K562 (cell line): Measurements from ENCODE around the gene PCK1. TPM values are rescaled to one million over a fixed set of nuclear protein-coding genes. Genes with fewer than 3 reads are reported as not detected.

Experiments used
- ATF7 ChIP-seq: fragments of 450-650 bp; IDR thresholded peaks from 2 replicates; pipeline ENCODE4 v1.7.1; 2014; ENCODE audit warnings: mild to moderate bottlenecking, moderate library complexity
- CCAR2 ChIP-seq: fragments of 200-400 bp; formaldehyde crosslinking; IDR thresholded peaks from 2 replicates; pipeline ENCODE4 v1.6.1; 2017; ENCODE audit warnings: mild to moderate bottlenecking, low read depth, low read length
- FOSL1 ChIP-seq: fragments of 200-800 bp; sonication (Bioruptor generic); conservative IDR thresholded peaks from 2 replicates; pipeline ENCODE4 v1.6.1; 2016; ENCODE audit warnings: missing genetic modification characterization, missing compliant biosample characterization
- FOXA3 ChIP-seq, 2 experiments: fragments of 450-650 bp in 1 of 2; sonication (generic) in 1 of 2; formaldehyde crosslinking; IDR thresholded peaks in 1 of 2; conservative IDR thresholded peaks in 1 of 2; 2 replicates each; pipeline versions ENCODE4 v1.4.0 to v1.8.0; 2020 to 2022; ENCODE audit warnings: mild to moderate bottlenecking in 2 of 2, missing genetic modification reagents in 1 of 2
- L3MBTL2 ChIP-seq: fragments of 450-650 bp; IDR thresholded peaks from 2 replicates; pipeline ENCODE4 v1.6.1; 2016; ENCODE audit warnings: mild to moderate bottlenecking, moderate library complexity
- PTRF ChIP-seq: fragments of 450-650 bp; IDR thresholded peaks from 2 replicates; pipeline ENCODE4 v1.6.1; 2016; ENCODE audit warnings: mild to moderate bottlenecking, missing genetic modification characterization, missing compliant biosample characterization
- RBFOX2 ChIP-seq: fragments of 200-400 bp; formaldehyde crosslinking; IDR thresholded peaks from 2 replicates; pipeline ENCODE4 v1.6.1; 2017; ENCODE audit warnings: low read depth, mild to moderate bottlenecking, low read length, moderate library complexity
- RBM15 ChIP-seq: fragments of 200-400 bp; formaldehyde crosslinking; IDR thresholded peaks from 2 replicates; pipeline ENCODE4 v1.6.1; 2018; ENCODE audit warnings: mild to moderate bottlenecking, low read length, moderate library complexity; ENCODE audit not compliant: insufficient read depth
- RCOR1 ChIP-seq, 2 experiments: IDR thresholded peaks; 2 replicates each; pipeline ENCODE4 v1.6.1; 2012; ENCODE audit warnings: low read depth in 2 of 2, low read length in 2 of 2, borderline replicate concordance in 1 of 2, improper control_type of control experiment in 1 of 2
- TARDBP ChIP-seq: fragments of 450-650 bp; IDR thresholded peaks from 2 replicates; pipeline ENCODE4 v1.6.1; 2016
- TOE1 ChIP-seq, 2 experiments: fragments of 450-650 bp in 1 of 2; sonication (generic) in 1 of 2; formaldehyde crosslinking in 1 of 2; IDR thresholded peaks; 2 replicates each; pipeline versions ENCODE4 v1.7.1 to v1.8.0; 2016 to 2022; ENCODE audit warnings: borderline replicate concordance in 2 of 2, mild to moderate bottlenecking in 2 of 2, antibody characterized with exemption in 1 of 2, inconsistent platforms in 1 of 2, low read depth in 1 of 2, missing genetic modification reagents in 1 of 2, moderate library complexity in 1 of 2
- ZNF212 ChIP-seq: fragments of 450-650 bp; formaldehyde crosslinking; IDR thresholded peaks from 2 replicates; pipeline ENCODE4 v1.4.0; 2020; ENCODE audit warnings: mild to moderate bottlenecking
- ZNF696 ChIP-seq: fragments of 250-450 bp; sonication (Bioruptor Pico); conservative IDR thresholded peaks from 2 replicates; pipeline ENCODE4 v1.4.0; 2020; ENCODE audit warnings: mild to moderate bottlenecking, moderate library complexity
- polyA plus RNA-seq, 8 experiments: library from polyadenylated mRNA; depleted of rRNA in 4 of 8; stranded (reverse) in 5 of 8; unstranded in 3 of 8; fragments of >200 nt; fragmentation: Nextera tagmentation in 2 of 8; fragmentation: Illumina TruSeq in 1 of 8; extraction: Ambion mirVana in 2 of 8; extraction: Trizol in 1 of 8; gene quantifications; 2 replicates each; pipeline versions ENCODE4 v1.2.1 to v1.2.3, GENCODE V29; 2011 to 2014; ENCODE audit warnings: inconsistent platforms in 1 of 8, missing spikeins in 1 of 8
- total RNA-seq, 7 experiments: library from RNA; depleted of rRNA in 6 of 7; stranded (reverse); fragments of >200 nt in 6 of 7; fragmentation: Illumina TruSeq in 2 of 7; extraction: Trizol in 2 of 7; gene quantifications; 2 replicates each; pipeline versions ENCODE4 v1.2.1 to v1.2.3, GENCODE V29; 2011 to 2021; ENCODE audit warnings: low replicate concordance in 1 of 7
- TF ChIP-seq, protein P1 (sequence below): sonication (generic); formaldehyde crosslinking; IDR thresholded peaks from 2 replicates; pipeline ENCODE4 v1.8.0; 2023; ENCODE audit warnings: missing genetic modification reagents, mild to moderate bottlenecking, borderline replicate concordance
- TF ChIP-seq, protein P2 (sequence below): fragments of 450-650 bp; IDR thresholded peaks from 2 replicates; pipeline ENCODE4 v1.7.0; 2016; ENCODE audit warnings: borderline replicate concordance
- TF ChIP-seq, protein P3 (sequence below): sonication (generic); formaldehyde crosslinking; IDR thresholded peaks from 2 replicates; pipeline ENCODE4 v1.8.0; 2023; ENCODE audit warnings: mild to moderate bottlenecking, missing genetic modification reagents

The PCK1 gene
- total and polyA plus RNA-seq, 9 of the 15 experiments (the other 6 are each of a cell fraction or from before 2014, with no cell fraction given) = 0.05 to 0.73 (median 0.15) TPM

DNA sequence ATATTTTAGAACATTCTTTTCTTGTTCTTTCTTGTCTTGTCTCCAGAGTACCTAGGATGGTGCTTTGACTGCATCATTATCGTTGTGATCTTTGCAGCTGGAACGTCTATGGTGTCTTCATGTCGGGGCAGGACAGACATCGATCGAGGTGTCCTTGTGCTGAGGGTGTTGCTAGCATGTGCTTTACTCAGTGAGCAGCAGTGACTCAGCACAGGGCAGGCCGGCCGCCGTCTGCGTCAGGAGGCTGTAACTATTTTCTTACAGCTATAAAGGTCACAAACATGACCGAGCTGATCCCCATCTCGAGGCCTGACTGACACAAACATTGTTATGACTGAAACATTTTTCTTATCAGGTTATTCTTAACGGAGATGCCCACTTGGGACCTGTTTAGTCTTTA is 21.0 kb upstream of the PCK1 start (continued):
- TF ChIP-seq, protein P1, sequence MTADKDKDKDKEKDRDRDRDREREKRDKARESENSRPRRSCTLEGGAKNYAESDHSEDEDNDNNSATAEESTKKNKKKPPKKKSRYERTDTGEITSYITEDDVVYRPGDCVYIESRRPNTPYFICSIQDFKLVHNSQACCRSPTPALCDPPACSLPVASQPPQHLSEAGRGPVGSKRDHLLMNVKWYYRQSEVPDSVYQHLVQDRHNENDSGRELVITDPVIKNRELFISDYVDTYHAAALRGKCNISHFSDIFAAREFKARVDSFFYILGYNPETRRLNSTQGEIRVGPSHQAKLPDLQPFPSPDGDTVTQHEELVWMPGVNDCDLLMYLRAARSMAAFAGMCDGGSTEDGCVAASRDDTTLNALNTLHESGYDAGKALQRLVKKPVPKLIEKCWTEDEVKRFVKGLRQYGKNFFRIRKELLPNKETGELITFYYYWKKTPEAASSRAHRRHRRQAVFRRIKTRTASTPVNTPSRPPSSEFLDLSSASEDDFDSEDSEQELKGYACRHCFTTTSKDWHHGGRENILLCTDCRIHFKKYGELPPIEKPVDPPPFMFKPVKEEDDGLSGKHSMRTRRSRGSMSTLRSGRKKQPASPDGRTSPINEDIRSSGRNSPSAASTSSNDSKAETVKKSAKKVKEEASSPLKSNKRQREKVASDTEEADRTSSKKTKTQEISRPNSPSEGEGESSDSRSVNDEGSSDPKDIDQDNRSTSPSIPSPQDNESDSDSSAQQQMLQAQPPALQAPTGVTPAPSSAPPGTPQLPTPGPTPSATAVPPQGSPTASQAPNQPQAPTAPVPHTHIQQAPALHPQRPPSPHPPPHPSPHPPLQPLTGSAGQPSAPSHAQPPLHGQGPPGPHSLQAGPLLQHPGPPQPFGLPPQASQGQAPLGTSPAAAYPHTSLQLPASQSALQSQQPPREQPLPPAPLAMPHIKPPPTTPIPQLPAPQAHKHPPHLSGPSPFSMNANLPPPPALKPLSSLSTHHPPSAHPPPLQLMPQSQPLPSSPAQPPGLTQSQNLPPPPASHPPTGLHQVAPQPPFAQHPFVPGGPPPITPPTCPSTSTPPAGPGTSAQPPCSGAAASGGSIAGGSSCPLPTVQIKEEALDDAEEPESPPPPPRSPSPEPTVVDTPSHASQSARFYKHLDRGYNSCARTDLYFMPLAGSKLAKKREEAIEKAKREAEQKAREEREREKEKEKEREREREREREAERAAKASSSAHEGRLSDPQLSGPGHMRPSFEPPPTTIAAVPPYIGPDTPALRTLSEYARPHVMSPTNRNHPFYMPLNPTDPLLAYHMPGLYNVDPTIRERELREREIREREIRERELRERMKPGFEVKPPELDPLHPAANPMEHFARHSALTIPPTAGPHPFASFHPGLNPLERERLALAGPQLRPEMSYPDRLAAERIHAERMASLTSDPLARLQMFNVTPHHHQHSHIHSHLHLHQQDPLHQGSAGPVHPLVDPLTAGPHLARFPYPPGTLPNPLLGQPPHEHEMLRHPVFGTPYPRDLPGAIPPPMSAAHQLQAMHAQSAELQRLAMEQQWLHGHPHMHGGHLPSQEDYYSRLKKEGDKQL = 0 out of 2 replicates have a peak, but pooled peaks have one; percentile 42
- TF ChIP-seq RBM15 (no peak), RCOR1 (IDR thresholded peaks at IDR 0.05; ENCODE audit: borderline replicate concordance in 1 of 2, low read depth in 2 of 2, low read length in 2 of 2) (no peak), TARDBP (no peak), ZNF696 (no peak), ATF7 (no peak), RBFOX2 (no peak), PTRF (tag) (no peak), L3MBTL2 (peak; percentile 99), FOSL1 (tag) (peak; percentile 31; the same call in 1 of the 2 replicates), ZNF212 (CRISPR knock-in tag) (no peak), FOXA3 (CRISPR knock-in tag; conservative IDR thresholded peaks at IDR 0.05 in 1 of 2, IDR thresholded peaks at IDR 0.05 in 1 of 2) (peak in 1 of 2 experiments; percentile 51; a peak in 1 of 4 replicates), CCAR2 (no peak), TOE1 (IDR thresholded peaks at IDR 0.05; ENCODE audit: borderline replicate concordance) (no peak), TOE1 (CRISPR knock-in tag; IDR thresholded peaks at IDR 0.05; ENCODE audit: borderline replicate concordance, low read depth) (no peak)
- TF ChIP-seq, protein P2, sequence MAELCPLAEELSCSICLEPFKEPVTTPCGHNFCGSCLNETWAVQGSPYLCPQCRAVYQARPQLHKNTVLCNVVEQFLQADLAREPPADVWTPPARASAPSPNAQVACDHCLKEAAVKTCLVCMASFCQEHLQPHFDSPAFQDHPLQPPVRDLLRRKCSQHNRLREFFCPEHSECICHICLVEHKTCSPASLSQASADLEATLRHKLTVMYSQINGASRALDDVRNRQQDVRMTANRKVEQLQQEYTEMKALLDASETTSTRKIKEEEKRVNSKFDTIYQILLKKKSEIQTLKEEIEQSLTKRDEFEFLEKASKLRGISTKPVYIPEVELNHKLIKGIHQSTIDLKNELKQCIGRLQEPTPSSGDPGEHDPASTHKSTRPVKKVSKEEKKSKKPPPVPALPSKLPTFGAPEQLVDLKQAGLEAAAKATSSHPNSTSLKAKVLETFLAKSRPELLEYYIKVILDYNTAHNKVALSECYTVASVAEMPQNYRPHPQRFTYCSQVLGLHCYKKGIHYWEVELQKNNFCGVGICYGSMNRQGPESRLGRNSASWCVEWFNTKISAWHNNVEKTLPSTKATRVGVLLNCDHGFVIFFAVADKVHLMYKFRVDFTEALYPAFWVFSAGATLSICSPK = no peak
- TF ChIP-seq, protein P3, sequence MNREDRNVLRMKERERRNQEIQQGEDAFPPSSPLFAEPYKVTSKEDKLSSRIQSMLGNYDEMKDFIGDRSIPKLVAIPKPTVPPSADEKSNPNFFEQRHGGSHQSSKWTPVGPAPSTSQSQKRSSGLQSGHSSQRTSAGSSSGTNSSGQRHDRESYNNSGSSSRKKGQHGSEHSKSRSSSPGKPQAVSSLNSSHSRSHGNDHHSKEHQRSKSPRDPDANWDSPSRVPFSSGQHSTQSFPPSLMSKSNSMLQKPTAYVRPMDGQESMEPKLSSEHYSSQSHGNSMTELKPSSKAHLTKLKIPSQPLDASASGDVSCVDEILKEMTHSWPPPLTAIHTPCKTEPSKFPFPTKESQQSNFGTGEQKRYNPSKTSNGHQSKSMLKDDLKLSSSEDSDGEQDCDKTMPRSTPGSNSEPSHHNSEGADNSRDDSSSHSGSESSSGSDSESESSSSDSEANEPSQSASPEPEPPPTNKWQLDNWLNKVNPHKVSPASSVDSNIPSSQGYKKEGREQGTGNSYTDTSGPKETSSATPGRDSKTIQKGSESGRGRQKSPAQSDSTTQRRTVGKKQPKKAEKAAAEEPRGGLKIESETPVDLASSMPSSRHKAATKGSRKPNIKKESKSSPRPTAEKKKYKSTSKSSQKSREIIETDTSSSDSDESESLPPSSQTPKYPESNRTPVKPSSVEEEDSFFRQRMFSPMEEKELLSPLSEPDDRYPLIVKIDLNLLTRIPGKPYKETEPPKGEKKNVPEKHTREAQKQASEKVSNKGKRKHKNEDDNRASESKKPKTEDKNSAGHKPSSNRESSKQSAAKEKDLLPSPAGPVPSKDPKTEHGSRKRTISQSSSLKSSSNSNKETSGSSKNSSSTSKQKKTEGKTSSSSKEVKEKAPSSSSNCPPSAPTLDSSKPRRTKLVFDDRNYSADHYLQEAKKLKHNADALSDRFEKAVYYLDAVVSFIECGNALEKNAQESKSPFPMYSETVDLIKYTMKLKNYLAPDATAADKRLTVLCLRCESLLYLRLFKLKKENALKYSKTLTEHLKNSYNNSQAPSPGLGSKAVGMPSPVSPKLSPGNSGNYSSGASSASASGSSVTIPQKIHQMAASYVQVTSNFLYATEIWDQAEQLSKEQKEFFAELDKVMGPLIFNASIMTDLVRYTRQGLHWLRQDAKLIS (CRISPR knock-in tag) = no peak
